Stomach smooth muscle (tissue), 2 donors: ENCODE data around the gene ITPR3.

Experiments used
- H3K27ac ChIP-seq: one replicate; pipeline ENCODE4 v1.7.0; 2013; ENCODE audit warnings: mild to moderate bottlenecking, low read length, inconsistent platforms
- H3K27me3 ChIP-seq, 2 donors: one replicate each; pipeline ENCODE4 v1.7.0; 2013; ENCODE audit warnings: low read length in 2 of 2; ENCODE audit not compliant: insufficient read depth in 2 of 2, control insufficient read depth in 1 of 2
- H3K36me3 ChIP-seq, 2 donors: one replicate each; pipeline ENCODE4 v1.7.0; 2013; ENCODE audit warnings: low read length in 2 of 2; ENCODE audit not compliant: control insufficient read depth in 2 of 2, insufficient read depth in 2 of 2
- H3K4me1 ChIP-seq: one replicate; pipeline ENCODE4 v1.7.0; 2013; ENCODE audit warnings: low read length; ENCODE audit not compliant: control insufficient read depth, insufficient read depth
- H3K4me3 ChIP-seq, 2 donors: one replicate each; pipeline ENCODE4 v1.7.0; 2013; ENCODE audit warnings: low read length in 2 of 2
- H3K9ac ChIP-seq, 2 donors: one replicate each; pipeline ENCODE4 v1.7.0; 2013; ENCODE audit warnings: low read length in 2 of 2, mild to moderate bottlenecking in 1 of 2
- H3K9me3 ChIP-seq, 2 donors: one replicate each; pipeline ENCODE4 v1.7.0; 2013; ENCODE audit warnings: low read length in 2 of 2; ENCODE audit not compliant: control insufficient read depth in 2 of 2
- donor health status: healthy.
- donor health status: Pancreatic carcinoma.

The ITPR3 gene

DNA sequence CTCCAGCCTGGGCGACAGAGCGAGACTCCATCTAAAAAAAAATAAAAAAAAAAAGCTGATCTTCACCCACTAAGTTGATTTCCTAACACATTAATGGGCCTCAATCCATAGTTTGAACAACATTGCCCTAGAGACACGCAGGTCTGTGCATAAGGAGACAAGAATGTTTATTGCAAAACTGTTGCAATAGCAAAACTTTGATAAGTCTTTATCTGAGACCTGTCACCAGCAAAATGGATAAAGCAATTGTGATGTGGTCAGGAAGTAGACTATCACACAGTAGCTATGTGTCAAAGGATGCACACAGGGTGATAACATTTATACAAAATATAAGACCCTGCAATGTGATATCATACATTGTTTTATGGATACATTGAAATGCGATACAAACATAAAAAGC, 4.2 kb upstream of the ITPR3 start:
- Histone ChIP-seq H3K9ac (no peak overlapping the region), H3K4me1 (peaks cover 17% of the 10 kb centered on the region), H3K27me3 (peaks cover 14 to 15% of the 10 kb centered on the region in 2 donors), H3K36me3 (no peaks in the 10 kb centered on the region), H3K9me3 (no peaks in the 10 kb centered on the region), H3K27ac (no peak overlapping the region), H3K4me3 (no peak overlapping the region)

DNA sequence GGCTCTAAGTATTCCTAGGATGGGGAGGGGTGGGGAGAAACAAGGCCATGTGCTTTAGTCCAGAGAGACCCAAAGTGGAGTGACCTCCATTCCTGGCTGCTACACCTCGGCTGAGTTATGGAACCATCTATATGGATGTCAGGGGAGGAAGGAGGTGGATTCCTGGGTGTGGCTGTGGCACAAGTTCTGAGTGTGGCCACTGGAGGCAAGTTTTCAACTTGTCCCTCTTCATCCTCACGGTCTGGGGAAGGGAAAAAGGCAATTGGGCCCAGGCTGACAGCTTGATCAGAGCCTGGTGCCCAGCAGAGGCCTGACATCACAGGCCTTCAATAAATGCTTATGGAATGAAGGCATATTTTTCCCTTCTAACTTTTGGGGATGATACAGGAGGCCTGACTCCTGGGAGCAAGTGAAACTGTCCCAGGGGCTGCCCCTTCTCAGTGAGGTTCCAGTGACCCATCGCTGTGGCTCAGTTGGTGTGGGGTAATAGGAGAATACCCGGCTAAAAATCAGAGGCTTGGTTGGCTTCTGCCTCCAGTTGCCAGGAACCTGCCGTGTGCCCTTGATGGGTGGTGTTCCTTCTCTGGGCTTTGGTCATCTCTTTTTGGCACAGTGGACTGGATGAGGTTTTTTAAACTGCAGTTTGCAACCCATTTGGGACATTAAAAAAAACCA, 1.8 kb upstream of the ITPR3 start:
- Histone ChIP-seq H3K4me1 (peaks cover 27% of the 10 kb centered on the region), H3K9ac (no peak overlapping the region), H3K36me3 (no peaks in the 10 kb centered on the region), H3K4me3 (no peak overlapping the region), H3K27me3 (peaks cover 25% of the 10 kb centered on the region in 2 donors), H3K9me3 (no peaks in the 10 kb centered on the region), H3K27ac (no peak overlapping the region)

DNA sequence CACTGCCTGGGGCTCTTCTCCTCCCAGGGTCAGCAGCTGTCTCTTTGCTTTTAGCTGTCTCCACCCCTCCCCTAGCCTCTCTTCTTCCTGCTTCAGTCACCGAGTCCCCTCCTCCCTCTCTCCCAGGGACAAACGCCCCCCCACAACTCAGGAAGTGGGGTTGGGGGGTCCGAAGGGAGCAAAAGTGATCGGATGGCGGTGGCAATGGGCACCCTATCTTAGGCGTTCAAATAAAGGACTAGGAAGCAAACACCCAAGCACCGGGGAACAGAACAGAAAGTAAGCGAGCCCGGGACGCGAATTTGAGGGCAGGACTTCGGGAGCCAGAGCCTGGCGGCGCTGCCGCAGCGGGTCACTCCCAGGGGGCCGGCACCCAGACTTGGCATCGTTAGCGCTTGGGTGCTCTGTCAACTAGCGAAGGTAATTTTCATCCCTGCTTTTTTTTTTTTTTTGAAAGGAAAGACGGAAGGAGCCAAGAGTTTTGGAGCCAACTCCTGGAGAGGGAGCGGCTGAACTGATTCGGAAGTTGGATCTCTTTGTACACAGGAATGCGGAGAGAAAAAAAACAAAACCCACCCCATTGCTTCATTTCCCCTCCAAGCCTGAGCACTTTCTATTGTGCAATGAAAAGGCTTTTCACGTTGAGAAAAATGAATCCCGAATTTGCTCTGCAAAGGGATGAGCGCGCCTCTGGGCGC, 815 bp upstream of the ITPR3 start:
- Histone ChIP-seq H3K9ac (peak overlapping the region; percentile 51 to 66), H3K36me3 (no peaks in the 10 kb centered on the region), H3K4me3 (peak overlapping the region; percentile 74 to 77), H3K4me1 (peaks cover 27% of the 10 kb centered on the region), H3K27ac (peak overlapping the region; percentile 58), H3K9me3 (no peaks in the 10 kb centered on the region), H3K27me3 (peaks cover 25 to 28% of the 10 kb centered on the region in 2 donors)

DNA sequence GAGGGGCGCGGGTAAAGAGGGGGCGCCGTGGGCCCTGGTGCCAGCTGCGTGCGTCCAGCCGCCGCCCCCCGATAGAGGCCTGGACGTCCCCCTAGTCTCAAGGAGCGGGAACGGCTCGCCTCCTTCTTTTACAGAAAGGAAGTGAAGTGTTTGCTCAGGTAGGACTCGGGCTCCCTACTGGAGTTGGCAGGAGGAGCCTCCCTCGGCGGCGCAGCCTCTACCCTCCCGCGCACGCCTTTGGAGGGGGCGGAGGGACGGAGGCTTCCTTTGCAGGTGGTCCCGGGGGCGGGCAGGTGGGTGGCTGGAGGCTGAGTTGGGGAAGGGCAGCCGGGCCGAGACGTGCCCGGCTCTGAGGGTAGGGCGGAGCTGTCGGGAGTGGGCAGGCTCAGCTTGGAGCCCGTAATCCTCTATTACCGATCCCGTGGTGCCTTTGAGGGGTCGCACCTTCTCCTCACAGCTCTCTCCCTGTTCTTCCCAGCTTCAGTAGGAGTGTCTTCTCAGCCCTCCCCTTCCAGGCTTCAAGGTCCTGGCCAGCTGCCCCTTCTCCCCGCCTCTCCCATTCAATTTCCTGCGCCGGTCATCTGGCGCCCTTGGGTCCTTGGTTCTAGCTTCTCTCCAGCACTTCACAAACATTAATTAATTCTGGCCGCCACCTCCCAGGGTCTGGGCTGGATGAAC, 728 bp downstream of the ITPR3 start:
- H3K36me3 ChIP-seq = no peaks in the 10 kb centered on the region
- H3K9me3 ChIP-seq = no peaks in the 10 kb centered on the region
- peak overlapping the region; percentile 57 to 71 for H3K4me3 ChIP-seq
- peaks cover 28 to 31% of the 10 kb centered on the region in 2 donors for H3K27me3 ChIP-seq
- H3K9ac ChIP-seq = peak overlapping the region; percentile 38 to 51
- no peak overlapping the region for H3K27ac ChIP-seq
- H3K4me1 ChIP-seq = peaks cover 27% of the 10 kb centered on the region

DNA sequence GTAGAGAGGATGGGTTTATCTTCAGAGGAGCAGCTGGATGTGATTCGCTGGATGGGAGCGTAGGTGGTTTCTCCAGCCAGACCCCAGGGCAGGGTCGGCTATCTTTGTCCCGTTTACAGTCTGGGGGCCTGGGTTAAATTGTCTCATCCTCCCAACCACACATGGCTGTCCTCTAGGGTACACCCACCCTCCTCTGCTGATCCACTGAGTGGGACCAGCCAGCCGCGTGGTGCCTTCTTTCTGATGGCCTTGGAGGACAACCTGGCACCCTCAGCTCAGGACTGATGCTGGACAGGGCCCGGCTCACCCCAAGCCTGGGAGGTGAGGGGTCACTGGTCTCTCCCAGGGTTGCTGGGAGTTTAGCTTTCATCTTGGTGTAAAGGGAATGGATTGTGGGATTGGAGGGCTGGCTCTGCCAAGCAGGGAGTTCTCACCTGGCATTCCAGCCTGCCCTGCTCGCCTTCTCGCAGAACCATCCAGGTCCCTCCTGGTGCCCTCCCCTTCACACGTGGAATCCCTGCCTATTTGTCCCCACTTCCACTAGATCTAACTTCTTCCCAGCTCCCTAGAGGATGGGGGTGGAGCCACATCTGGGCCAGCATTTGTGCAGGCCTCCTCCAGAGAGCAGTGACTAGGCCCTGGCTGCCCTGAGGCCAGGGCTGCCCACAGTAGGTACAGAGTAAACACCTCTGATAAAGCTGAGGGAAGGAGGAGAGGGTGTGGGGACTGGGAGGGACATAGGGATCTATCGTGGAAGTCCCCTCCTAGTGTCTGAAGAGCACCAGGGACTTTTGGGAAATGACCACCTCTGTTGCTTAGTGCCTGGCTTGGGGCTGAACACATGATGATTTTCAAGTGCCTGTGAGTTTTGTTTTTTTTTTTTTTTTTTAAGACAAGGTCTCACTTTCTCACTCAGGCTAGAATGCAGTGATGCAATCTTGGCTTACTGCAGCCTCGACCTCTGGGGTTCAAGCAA, 1.6 kb downstream of the ITPR3 start:
- Histone ChIP-seq H3K27me3 (peaks cover 28 to 31% of the 10 kb centered on the region in 2 donors), H3K27ac (no peak overlapping the region), H3K4me3 (peak overlapping the region in 1 of 2 donors; percentile 71), H3K4me1 (peaks cover 27% of the 10 kb centered on the region), H3K36me3 (no peaks in the 10 kb centered on the region), H3K9ac (no peak overlapping the region), H3K9me3 (no peaks in the 10 kb centered on the region)

DNA sequence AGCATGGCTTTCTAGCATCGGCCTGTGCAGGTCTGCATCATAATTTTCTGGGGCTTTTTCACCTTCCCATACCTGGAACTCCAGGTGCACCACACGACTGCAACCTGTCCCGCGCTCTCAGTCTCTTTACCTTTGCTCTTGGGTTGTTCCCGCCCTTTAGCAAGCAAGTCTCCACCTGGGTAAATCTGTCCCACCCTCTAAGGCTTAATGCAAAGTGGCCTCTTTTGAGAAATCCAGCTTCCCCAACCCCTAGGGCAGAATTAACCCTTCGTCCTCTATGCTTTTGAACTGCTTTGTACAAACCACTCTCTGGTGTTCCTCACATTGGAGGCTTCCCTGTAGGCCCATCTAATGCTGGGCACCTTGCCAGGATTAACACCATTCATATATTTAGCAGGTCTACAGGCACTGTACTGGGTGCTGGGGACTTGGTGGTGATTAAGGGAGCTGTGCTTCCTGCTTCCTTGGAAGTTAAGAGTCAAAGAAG, 2.8 kb downstream of the ITPR3 start:
- no peak overlapping the region for H3K27ac ChIP-seq
- H3K36me3 ChIP-seq = no peaks in the 10 kb centered on the region
- peaks cover 31% of the 10 kb centered on the region for H3K4me1 ChIP-seq
- peaks cover 31 to 33% of the 10 kb centered on the region in 2 donors for H3K27me3 ChIP-seq
- no peak overlapping the region for H3K4me3 ChIP-seq
- H3K9me3 ChIP-seq = no peaks in the 10 kb centered on the region
- no peak overlapping the region for H3K9ac ChIP-seq

DNA sequence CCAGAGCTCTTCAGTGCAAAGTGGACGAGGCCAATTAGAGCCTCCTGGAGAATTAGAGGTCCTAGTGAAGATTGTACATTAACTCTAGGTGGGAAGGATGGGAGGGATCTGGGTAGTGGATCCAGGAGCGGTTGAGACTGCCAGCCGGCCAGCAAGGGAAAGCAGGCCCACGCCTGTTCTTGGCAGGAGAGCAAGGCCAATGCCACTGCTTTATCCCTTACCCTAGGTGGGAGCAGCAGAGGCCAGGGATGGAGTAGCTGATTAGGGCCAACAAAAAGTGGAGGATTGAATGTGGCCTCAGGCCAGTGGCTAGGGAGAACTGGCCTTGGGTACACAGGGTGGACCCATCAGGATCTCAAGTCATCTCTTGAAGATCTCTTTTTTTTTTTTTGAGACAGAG, 3.7 kb downstream of the ITPR3 start:
- H3K27ac ChIP-seq = no peak overlapping the region
- peaks cover 31% of the 10 kb centered on the region for H3K4me1 ChIP-seq
- H3K36me3 ChIP-seq = no peaks in the 10 kb centered on the region
- peaks cover 31 to 32% of the 10 kb centered on the region in 2 donors for H3K27me3 ChIP-seq
- no peak overlapping the region for H3K4me3 ChIP-seq
- H3K9me3 ChIP-seq = no peaks in the 10 kb centered on the region
- no peak overlapping the region for H3K9ac ChIP-seq

DNA sequence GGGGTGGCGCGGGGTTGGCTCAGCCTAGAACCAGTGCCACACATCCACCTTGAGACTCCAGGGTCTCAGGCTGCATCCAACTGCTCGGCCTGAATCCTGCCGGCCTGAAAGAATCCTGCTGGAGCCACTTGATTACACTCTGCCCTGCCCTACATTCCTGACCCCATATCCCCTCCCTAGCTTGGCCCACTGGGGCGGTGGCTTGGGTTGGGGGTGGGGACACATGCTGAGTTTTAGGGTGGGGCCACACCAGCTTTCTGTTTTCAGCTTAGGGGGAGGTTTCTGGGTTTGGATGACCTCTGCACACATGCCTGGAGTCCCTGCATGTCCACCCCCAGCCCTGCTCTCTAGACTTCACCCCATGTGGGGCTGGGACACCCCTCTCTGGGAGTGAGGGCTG, 6.8 kb downstream of the ITPR3 start:
- no peaks in the 10 kb centered on the region for H3K36me3 ChIP-seq
- peaks cover 17% of the 10 kb centered on the region for H3K4me1 ChIP-seq
- H3K27me3 ChIP-seq = peaks cover 12 to 24% of the 10 kb centered on the region in 2 donors
- H3K27ac ChIP-seq = no peak overlapping the region
- H3K9ac ChIP-seq = no peak overlapping the region
- no peak overlapping the region for H3K4me3 ChIP-seq
- no peaks in the 10 kb centered on the region for H3K9me3 ChIP-seq

DNA sequence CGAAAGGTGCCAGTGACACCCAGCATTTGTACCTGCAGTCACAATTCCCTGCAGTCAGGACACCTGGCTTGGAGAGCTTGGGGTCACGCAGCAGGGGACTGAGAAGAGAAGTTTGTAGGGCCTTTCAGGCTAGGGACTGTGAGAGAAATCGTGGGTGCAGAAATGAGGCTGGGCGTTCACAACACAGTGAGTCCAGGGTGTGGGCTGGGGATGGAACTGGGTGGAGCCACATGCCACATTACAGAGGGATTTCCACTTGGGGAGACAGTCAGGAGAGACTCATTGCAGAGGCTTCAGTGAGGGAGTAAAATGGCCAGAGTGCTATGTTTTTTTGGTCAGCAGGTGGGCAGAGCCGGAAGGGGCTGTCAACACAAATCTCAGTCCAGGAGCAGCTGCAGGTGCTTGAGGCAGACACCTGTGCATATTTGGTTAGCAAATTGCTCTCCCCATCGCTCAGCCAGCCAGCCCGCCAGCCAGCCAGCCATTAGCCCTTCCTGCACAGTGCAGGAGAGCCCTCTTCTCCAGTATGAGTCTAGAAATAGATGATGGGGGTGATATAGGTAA, 7.4 kb downstream of the ITPR3 start:
- H3K36me3 ChIP-seq = no peaks in the 10 kb centered on the region

DNA sequence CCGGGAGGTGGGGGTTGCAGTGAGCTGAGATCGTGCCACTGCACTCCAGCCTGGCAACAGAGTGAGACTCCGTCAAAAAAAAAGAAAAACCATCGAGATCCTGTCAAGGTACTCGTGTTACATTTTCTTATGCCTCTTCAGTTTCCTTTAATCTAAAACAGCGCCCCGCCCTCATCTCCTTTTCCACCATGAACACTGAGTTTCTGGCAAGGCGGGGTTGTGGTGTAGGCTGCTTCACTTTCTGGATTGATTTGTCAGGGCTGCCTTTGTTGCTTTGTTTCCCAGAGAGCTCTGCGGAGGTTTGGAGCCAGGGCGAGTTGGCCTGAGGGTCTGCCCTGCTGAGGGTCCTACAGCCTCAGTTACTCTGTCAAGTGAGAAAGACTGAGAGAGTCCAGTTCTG, 8.9 kb downstream of the ITPR3 start:
- Histone ChIP-seq H3K27me3 (peaks cover 16 to 21% of the 10 kb centered on the region in 2 donors), H3K36me3 (no peaks in the 10 kb centered on the region), H3K4me3 (no peak overlapping the region), H3K27ac (no peak overlapping the region), H3K9ac (no peak overlapping the region), H3K4me1 (peaks cover 26% of the 10 kb centered on the region), H3K9me3 (no peaks in the 10 kb centered on the region)

More for the DNA sequence above, 7.4 kb downstream of the ITPR3 start:
- H3K4me1 ChIP-seq = peaks cover 19% of the 10 kb centered on the region
- no peak overlapping the region for H3K27ac ChIP-seq
- H3K9me3 ChIP-seq = no peaks in the 10 kb centered on the region
- H3K27me3 ChIP-seq = peaks cover 16 to 25% of the 10 kb centered on the region in 2 donors
- no peak overlapping the region for H3K4me3 ChIP-seq
- no peak overlapping the region for H3K9ac ChIP-seq
